ENCODE measurements around the gene RPIA.
"Not testable (repeated sequence)": the region's sequence is repeated elsewhere in the genome, so short reads cannot be mapped to it uniquely, and the experiment has no call there.

- TF ChIP-seq ZFP3 (CRISPR knock-in tag; IDR thresholded peaks at IDR 0.05); RARB (CRISPR knock-in tag; IDR thresholded peaks at IDR 0.05); OSR1 (CRISPR knock-in tag; IDR thresholded peaks at IDR 0.05); ARNTL (CRISPR knock-in tag; IDR thresholded peaks at IDR 0.05; ENCODE audit: borderline replicate concordance, low read depth): not testable (repeated sequence)
- TF ChIP-seq, protein P1, sequence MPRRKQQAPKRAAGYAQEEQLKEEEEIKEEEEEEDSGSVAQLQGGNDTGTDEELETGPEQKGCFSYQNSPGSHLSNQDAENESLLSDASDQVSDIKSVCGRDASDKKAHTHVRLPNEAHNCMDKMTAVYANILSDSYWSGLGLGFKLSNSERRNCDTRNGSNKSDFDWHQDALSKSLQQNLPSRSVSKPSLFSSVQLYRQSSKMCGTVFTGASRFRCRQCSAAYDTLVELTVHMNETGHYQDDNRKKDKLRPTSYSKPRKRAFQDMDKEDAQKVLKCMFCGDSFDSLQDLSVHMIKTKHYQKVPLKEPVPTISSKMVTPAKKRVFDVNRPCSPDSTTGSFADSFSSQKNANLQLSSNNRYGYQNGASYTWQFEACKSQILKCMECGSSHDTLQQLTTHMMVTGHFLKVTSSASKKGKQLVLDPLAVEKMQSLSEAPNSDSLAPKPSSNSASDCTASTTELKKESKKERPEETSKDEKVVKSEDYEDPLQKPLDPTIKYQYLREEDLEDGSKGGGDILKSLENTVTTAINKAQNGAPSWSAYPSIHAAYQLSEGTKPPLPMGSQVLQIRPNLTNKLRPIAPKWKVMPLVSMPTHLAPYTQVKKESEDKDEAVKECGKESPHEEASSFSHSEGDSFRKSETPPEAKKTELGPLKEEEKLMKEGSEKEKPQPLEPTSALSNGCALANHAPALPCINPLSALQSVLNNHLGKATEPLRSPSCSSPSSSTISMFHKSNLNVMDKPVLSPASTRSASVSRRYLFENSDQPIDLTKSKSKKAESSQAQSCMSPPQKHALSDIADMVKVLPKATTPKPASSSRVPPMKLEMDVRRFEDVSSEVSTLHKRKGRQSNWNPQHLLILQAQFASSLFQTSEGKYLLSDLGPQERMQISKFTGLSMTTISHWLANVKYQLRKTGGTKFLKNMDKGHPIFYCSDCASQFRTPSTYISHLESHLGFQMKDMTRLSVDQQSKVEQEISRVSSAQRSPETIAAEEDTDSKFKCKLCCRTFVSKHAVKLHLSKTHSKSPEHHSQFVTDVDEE (CRISPR knock-in tag; IDR thresholded peaks at IDR 0.05) = not testable (repeated sequence)
Observed at GRCh38 chr2:88758702-88759101, 67.2 kb downstream of the RPIA start.

Measured in SK-N-SH treated with all-trans-retinoic acid at 6 μM for 48 hours (cell line).